Heart left ventricle (tissue), 16 donors: ENCODE data around the gene LUC7L. TPM values are rescaled to one million over a fixed set of nuclear protein-coding genes. Genes with fewer than 3 reads are reported as not detected.

Experiments
- ATAC-seq, 4 donors: fragments of 200-7000 bp; cut with Tn5 transposase; one replicate each; pipeline ENCODE4 v1.9.1; 2020 to 2022; ENCODE audit warnings: moderate library complexity in 4 of 4, mild to moderate bottlenecking in 3 of 4, moderate number of reproducible peaks in 1 of 4
- DNase-seq, 5 donors: peaks; one replicate each; pipeline ENCODE4 v3.0.0-alpha.2; 2020
- H3K27ac ChIP-seq, 12 donors: fragments of 200-600 bp; sonication (generic) in 4 of 12; one replicate each; pipeline versions ENCODE4 v1.5.0 to v1.8.0; 2016 to 2022; ENCODE audit warnings: mild to moderate bottlenecking in 2 of 12
- H3K27me3 ChIP-seq, 9 donors: fragments of 200-600 bp; sonication (generic) in 2 of 9; one replicate each; pipeline versions ENCODE4 v1.5.1 to v1.8.0; 2016 to 2022; ENCODE audit warnings: mild to moderate bottlenecking in 3 of 9
- H3K36me3 ChIP-seq, 9 donors: fragments of 200-600 bp; sonication (generic) in 2 of 9; one replicate each; pipeline versions ENCODE4 v1.5.0 to v1.8.0; 2018 to 2022; ENCODE audit warnings: mild to moderate bottlenecking in 2 of 9
- H3K4me1 ChIP-seq, 12 donors: fragments of 200-600 bp; sonication (generic) in 4 of 12; one replicate each; pipeline versions ENCODE4 v1.5.0 to v1.8.0; 2016 to 2022; ENCODE audit warnings: mild to moderate bottlenecking in 3 of 12
- H3K4me3 ChIP-seq, 12 donors: fragments of 200-600 bp; sonication (generic) in 4 of 12; one replicate each; pipeline versions ENCODE4 v1.5.0 to v1.8.0; 2017 to 2022; ENCODE audit warnings: mild to moderate bottlenecking in 9 of 12, moderate library complexity in 4 of 12
- H3K9me3 ChIP-seq, 12 donors: fragments of 200-600 bp; sonication (generic) in 4 of 12; one replicate each; pipeline versions ENCODE4 v1.5.0 to v1.8.0; 2016 to 2022; ENCODE audit warnings: mild to moderate bottlenecking in 1 of 12
- POLR2A ChIP-seq, 2 donors: fragments of 450-650 bp; IDR thresholded peaks; one replicate each; pipeline ENCODE4 v1.6.1; 2017; ENCODE audit warnings: antibody characterized with exemption in 2 of 2, mild to moderate bottlenecking in 2 of 2, moderate library complexity in 2 of 2
- WGBS, 4 donors: extraction: QIAGEN DNeasy Blood & Tissue Kit in 2 of 4; methylation state at CpG; one replicate each; pipeline versions ENCODE4 v1.1.5 to v1.1.7; 2013 to 2018; 5-methylcytosine and 5-hydroxymethylcytosine counted together
- intact Hi-C, 10 donors: fragments of 100-400 bp; cut with DNase I; formaldehyde crosslinking; loops; one replicate each; pipeline versions ENCODE4 v1.11.1 to v1.14.2; 2022
- polyA plus RNA-seq, 2 donors: library from polyadenylated mRNA; stranded (reverse); fragments of 200-250 nt; gene quantifications; one replicate each; pipeline ENCODE4 v1.2.3, GENCODE V29; 2013
- total RNA-seq, 9 donors: library from RNA; depleted of rRNA in 2 of 9; stranded (reverse); fragments of >200 nt in 2 of 9; fragmentation: NEBNext Ultra II Directional in 3 of 9; extraction: Animal tissue kit (Norgen Biotek cat#: 25700) in 3 of 9; gene quantifications; one replicate each; pipeline versions ENCODE4 v1.1.0 to v1.2.4, GENCODE V29; 2016 to 2023
- TF ChIP-seq, protein P1 (sequence below), 12 donors: fragments of 200-600 bp; sonication (generic) in 4 of 12; IDR thresholded peaks; one replicate each; pipeline versions ENCODE4 v1.5.0 to v1.8.0; 2018 to 2022; ENCODE audit warnings: antibody characterized with exemption in 12 of 12, mild to moderate bottlenecking in 5 of 12
- donor health status: ischemic (EF 13 %, LVEDD 7.1; RV severe dilation, severe dysfunction).
- donor health status: healthy with polysubstance abuse.
- donor health status: DM: no; HTN: yes; CAD: no.
- donor health status: DM: no; HTN: no; CAD: no.
- donor health status: ischemic (EF 25% LVEDD 6.9; RV normal size, moderate dysfunction).
- donor health status: ischemic (EF 25% LVEDD 5.7; RV mildly dilated, moderate dysfunction).
- donor health status: healthy.
- donor health status: DM: yes; HTN: yes; CAD: no.
- donor health status: ischemic (EF 35%, LVEDD 5.7; RV mildly dilated, moderate dysfunction).
- donor health status: nonischemic (EF 11% LVEDD 7.7; RV severe dilation, severe dysfunction).
- donor health status: DM: yes; HTN: yes; CAD: no.
- donor health status: PGD.
- donor health status: ischemic (EF 29% LVEDD 5.4; RV normal size, mild dysfunction).
- donor health status: nonischemic (EF 23%, LVEDD 6.1; RV moderate dilation, normal function).

The LUC7L gene
- total and polyA plus RNA-seq, 11 donors, result 12.5 to 47.5 (median 19.4) TPM

DNA sequence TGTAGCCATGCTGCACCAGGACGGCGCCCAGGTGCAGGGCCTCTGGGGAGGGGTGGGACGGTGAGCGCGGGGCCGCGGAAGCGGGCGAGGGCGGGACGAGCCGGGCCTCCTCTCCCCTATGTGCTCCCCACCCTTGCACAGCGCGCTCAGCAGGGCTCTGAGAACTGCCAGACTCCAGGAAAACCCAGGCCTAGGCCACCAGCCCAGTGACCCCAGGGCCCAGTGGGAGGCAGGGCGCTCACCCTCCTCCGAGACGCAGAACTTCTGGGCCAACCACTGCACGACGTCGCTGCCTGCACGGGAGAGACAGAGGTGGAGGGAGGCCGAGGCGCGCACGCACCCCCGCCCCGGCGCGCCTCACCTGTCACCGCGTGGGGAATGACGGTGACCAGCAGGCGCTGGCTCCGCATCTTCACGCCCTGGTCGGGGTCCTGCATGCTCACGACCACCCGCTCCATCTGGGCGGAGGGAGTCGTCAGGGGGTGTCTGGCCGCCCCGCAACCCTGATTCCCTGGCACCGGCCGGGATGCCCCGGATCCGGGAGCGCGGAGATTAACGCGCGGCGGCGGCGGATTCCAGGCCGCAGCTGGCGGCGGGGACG lies 45.9 kb upstream of the LUC7L start:
- WGBS, 4 donors, result 2 to 4% (median 3%) methylated on average over 11 to 58 of the region's 58 CpGs

DNA sequence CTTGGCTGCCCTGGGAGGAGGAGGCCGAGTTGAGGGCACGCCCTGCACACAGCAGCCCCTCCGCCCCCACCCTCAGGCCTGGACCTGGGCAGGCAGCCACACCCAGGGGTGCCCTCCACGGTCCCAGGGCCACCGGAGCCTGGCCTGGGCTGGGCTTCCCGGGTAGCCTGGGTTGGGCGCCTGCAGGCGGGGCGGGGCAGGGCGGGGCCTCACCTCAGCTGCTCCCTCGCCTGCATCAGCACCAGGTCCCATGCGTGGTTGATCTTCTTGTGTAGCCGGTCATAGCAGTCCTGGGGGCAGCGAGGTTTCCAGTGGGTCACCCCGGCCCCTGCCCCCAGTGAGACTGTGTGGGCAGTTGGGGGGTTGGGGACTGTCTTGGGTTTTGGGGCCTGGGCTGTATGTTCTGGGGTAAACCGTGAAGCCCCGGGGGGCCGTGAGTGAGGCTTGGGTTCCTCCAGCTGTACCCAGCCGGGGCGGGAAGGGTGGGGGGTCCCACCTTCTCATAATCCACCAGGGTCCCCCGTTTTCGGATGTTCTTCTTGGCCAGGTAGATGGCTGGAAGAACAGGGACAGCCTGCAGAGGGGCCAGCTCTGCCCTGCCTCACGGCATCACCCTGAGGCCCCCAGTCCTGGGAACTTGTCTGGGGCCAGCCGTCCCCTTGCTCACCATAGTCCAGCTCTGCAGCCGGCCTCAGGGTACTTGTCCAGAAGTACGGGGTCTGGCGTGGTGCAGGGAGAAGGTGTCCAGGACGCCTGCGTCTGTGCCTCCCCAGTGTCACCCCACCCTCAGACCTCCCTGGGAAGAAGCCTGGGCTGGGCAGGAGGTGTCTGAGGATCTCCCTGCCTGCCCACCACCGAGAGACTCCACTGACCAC lies 44.5 kb upstream of the LUC7L start:
- intact Hi-C loops, result no loop called here
- 82 to 94% (median 87%) methylated on average over 13 to 30 of the region's 30 CpGs for WGBS, 4 donors
- no peak overlapping the region for H3K4me3 ChIP-seq

More for the DNA sequence above, 45.9 kb upstream of the LUC7L start:
- TF ChIP-seq, protein P1, sequence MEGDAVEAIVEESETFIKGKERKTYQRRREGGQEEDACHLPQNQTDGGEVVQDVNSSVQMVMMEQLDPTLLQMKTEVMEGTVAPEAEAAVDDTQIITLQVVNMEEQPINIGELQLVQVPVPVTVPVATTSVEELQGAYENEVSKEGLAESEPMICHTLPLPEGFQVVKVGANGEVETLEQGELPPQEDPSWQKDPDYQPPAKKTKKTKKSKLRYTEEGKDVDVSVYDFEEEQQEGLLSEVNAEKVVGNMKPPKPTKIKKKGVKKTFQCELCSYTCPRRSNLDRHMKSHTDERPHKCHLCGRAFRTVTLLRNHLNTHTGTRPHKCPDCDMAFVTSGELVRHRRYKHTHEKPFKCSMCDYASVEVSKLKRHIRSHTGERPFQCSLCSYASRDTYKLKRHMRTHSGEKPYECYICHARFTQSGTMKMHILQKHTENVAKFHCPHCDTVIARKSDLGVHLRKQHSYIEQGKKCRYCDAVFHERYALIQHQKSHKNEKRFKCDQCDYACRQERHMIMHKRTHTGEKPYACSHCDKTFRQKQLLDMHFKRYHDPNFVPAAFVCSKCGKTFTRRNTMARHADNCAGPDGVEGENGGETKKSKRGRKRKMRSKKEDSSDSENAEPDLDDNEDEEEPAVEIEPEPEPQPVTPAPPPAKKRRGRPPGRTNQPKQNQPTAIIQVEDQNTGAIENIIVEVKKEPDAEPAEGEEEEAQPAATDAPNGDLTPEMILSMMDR (IDR thresholded peaks at IDR 0.05), result no peak
- no peak for TF ChIP-seq POLR2A (IDR thresholded peaks at IDR 0.05)
- H3K36me3 ChIP-seq, result no peaks in the 10 kb centered on the region
- H3K4me1 ChIP-seq, result peaks cover 0 to 35% (median 4%) of the 10 kb centered on the region in 12 donors
- H3K9me3 ChIP-seq, result no peaks in the 10 kb centered on the region
- H3K4me3 ChIP-seq, result peak overlapping the region; percentile 42 to 73 (median 58)
- H3K27ac ChIP-seq, result peak overlapping the region in 2 of 12 donors; percentile 41 to 50
- DNase-seq, result peak in 1 of 5 donors; percentile 20
- peak in 2 of 4 donors; percentile 3 to 17 for ATAC-seq
- intact Hi-C loops, result no loop called here
- peaks cover 0 to 36% (median 0%) of the 10 kb centered on the region in 9 donors for H3K27me3 ChIP-seq

DNA sequence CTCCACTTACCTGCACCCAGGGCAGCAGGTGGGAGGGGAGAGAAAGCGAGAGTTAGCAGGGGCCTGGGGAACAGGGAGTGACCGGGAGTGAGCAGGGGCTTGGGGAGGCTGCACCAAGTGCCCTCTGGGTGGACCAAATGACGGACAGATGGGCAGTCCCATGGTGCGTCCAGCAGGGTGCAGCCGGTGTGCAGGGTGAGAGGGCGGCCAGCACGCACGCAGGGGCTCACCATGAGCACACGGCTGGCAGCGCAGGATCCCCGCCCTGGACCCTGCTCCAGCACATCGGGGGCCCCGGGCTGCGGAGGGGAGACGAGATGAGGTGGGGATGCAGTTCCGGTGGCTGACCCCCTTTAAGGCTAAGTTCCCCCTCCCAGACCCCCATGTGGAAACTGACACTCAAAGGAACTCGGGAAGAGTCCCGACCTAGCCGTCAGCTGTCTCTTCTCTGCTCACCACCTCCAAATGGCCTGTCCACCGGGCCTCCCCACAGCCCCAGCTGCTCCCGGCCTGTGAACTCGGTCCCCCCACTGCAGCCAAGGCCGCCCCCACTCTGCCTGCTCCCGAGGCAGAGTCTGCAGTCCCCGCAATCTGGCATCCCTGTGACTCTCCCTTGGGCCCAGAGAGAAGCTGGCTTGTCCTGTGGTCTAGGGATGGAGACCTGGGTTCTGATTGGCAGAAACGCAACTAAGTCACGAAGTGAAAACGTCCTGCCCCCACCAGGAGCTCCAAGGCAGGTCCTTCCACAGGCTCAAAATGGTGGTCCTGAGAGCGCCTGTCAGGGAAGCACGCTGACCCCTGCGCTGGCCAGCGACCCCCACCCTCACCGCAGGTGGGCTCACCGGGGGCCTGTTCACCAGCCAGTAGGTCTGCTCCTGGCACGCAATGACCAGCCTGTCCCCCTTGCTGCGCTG lies 43.6 kb upstream of the LUC7L start:
- Histone ChIP-seq H3K27ac (no peak overlapping the region), H3K4me3 (no peak overlapping the region), H3K4me1 (peaks cover 0 to 22% (median 4%) of the 10 kb centered on the region in 12 donors), H3K9me3 (no peaks in the 10 kb centered on the region), H3K36me3 (no peaks in the 10 kb centered on the region), H3K27me3 (peaks cover 0 to 22% (median 0%) of the 10 kb centered on the region in 9 donors)
- no peak for TF ChIP-seq POLR2A (IDR thresholded peaks at IDR 0.05)
- TF ChIP-seq, protein P1 (IDR thresholded peaks at IDR 0.05), result no peak
- intact Hi-C loops, result no loop called here
- ATAC-seq, result no peak
- 79 to 82% (median 80%) methylated on average over 13 to 36 of the region's 36 CpGs for WGBS, 4 donors
- peak in 1 of 5 donors; percentile 17 for DNase-seq

More for the DNA sequence above, 44.5 kb upstream of the LUC7L start:
- DNase-seq (peak in 1 of 5 donors; percentile 16), ATAC-seq (peak in 1 of 4 donors; percentile 4)
- H3K27ac ChIP-seq, result no peak overlapping the region
- H3K9me3 ChIP-seq, result no peaks in the 10 kb centered on the region
- H3K36me3 ChIP-seq, result no peaks in the 10 kb centered on the region
- H3K4me1 ChIP-seq, result peaks cover 0 to 23% (median 4%) of the 10 kb centered on the region in 12 donors
- TF ChIP-seq POLR2A (IDR thresholded peaks at IDR 0.05), result no peak
- TF ChIP-seq, protein P1 (IDR thresholded peaks at IDR 0.05), result no peak
- H3K27me3 ChIP-seq, result peaks cover 0 to 23% (median 0%) of the 10 kb centered on the region in 9 donors
